Ovary (tissue), 9 donors: Measurements from ENCODE around the gene SLC16A5. TPM values are rescaled to one million over a fixed set of nuclear protein-coding genes. Genes with fewer than 3 reads are reported as not detected.

Experiments used
- DNase-seq, 5 donors: peaks; one replicate each; pipeline ENCODE4 v3.0.0-alpha.2; 2019 to 2020
- H3K27ac ChIP-seq, 2 donors: fragments of 200-600 bp; one replicate each; pipeline versions ENCODE4 v1.5.1 to v1.8.0; 2019 to 2022
- H3K27me3 ChIP-seq: fragments of 200-600 bp; one replicate; pipeline ENCODE4 v1.8.0; 2022
- H3K36me3 ChIP-seq: fragments of 200-600 bp; sonication (generic); one replicate; pipeline ENCODE4 v1.5.1; 2019
- H3K4me1 ChIP-seq: one replicate; pipeline ENCODE4 v1.8.1; 2013; ENCODE audit warnings: mild to moderate bottlenecking, moderate library complexity; ENCODE audit not compliant: insufficient read depth
- H3K4me3 ChIP-seq: fragments of 200-600 bp; sonication (generic); one replicate; pipeline ENCODE4 v1.5.1; 2017
- H3K9me3 ChIP-seq, 2 donors: fragments of 200-600 bp in 1 of 2; sonication (generic) in 1 of 2; one replicate each; pipeline versions ENCODE4 v1.5.1 to v1.8.1; 2013 to 2019; ENCODE audit warnings: mild to moderate bottlenecking in 1 of 2, moderate library complexity in 1 of 2
- EP300 ChIP-seq: sonication (generic); formaldehyde crosslinking; IDR thresholded peaks from one replicate; pipeline ENCODE4 v1.6.1; 2017; ENCODE audit warnings: antibody characterized with exemption
- POLR2A ChIP-seq: fragments of 450-650 bp; IDR thresholded peaks from one replicate; pipeline ENCODE4 v1.6.1; 2017; ENCODE audit warnings: antibody characterized with exemption, mild to moderate bottlenecking, moderate library complexity
- WGBS, 3 donors: extraction: QIAGEN DNeasy Blood & Tissue Kit in 1 of 3; methylation state at CpG; one replicate each; pipeline versions ENCODE4 v1.1.5 to v1.1.7; 2013 to 2017; 5-methylcytosine and 5-hydroxymethylcytosine counted together
- intact Hi-C, 4 donors: fragments of 100-400 bp; cut with DNase I; formaldehyde crosslinking; loops; one replicate each; pipeline versions ENCODE4 v1.11.0 to v1.15.1; 2022 to 2023
- polyA plus RNA-seq, 2 donors: library from polyadenylated mRNA; stranded (reverse); fragments of 200-250 nt in 1 of 2; fragments of 350-450 nt in 1 of 2; fragmentation: Illumina TruSeq in 1 of 2; extraction: RNeasy Lipid Tissue Mini Kit (QIAGEN cat#74804) in 1 of 2; gene quantifications; one replicate each; pipeline ENCODE4 v1.2.3, GENCODE V29; 2013 to 2014
- total RNA-seq, 7 donors: library from RNA; depleted of rRNA in 2 of 7; stranded (reverse); fragments of >200 nt in 2 of 7; fragmentation: NEBNext Ultra II Directional in 3 of 7; extraction: Animal tissue kit (Norgen Biotek cat#: 25700) in 3 of 7; gene quantifications; one replicate each; pipeline versions ENCODE4 v1.1.0 to v1.2.4, GENCODE V29; 2016 to 2023
- TF ChIP-seq, protein P1 (sequence below), 3 donors: fragments of 450-650 bp in 2 of 3; fragments of 200-600 bp in 1 of 3; IDR thresholded peaks; one replicate each; pipeline versions ENCODE4 v1.5.1 to v1.8.0; 2016 to 2022; ENCODE audit warnings: antibody characterized with exemption in 3 of 3, mild to moderate bottlenecking in 1 of 3
- donor health status: DM: no; HTN: no; CAD: no; lungs with moderate emphysema.
- donor health status: DM: no; HTN: no; CAD: no.
- donor health status: Bipolar disorder and iron deficiency.
- donor health status: DM: yes; HTN: yes; CAD: no.
- donor health status: DM: no; HTN: no; CAD: no.
- donor health status: DM: yes; HTN: yes; CAD: no.

The SLC16A5 gene
- total and polyA plus RNA-seq, 9 donors = 2.0 to 20.6 (median 12.1) TPM

DNA sequence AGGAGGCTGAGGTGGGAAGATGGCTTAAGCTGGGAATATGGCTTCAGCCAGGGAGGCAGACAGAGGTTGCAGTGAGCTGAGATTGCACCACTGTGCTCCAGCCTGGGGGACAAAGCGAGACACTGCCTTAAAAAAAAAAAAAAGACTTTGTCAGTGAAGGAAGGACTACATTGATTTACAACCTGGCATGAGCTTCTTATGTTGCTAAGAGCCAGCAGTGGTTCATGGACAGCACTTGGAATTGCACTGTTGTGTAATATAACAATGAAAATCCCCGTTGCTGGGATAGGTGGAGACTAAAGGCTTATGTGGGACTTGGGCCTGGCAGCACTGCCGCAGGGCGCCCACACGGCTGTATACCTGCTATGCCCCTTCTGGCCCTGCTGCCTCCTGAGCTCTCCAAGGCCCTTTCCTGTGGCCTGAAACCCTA is 14.1 kb upstream of the SLC16A5 start:
- H3K27ac ChIP-seq = no peak overlapping the region
- no peaks in the 10 kb centered on the region for H3K9me3 ChIP-seq
- H3K36me3 ChIP-seq = no peaks in the 10 kb centered on the region
- 70 to 79% (median 79%) methylated on average over 5 of the region's 5 CpGs for WGBS, 3 donors
- no peaks in the 10 kb centered on the region for H3K27me3 ChIP-seq
- H3K4me3 ChIP-seq = no peak overlapping the region
- DNase-seq = no peak
- H3K4me1 ChIP-seq = peaks cover 5% of the 10 kb centered on the region
- intact Hi-C loops = no loop called here
- TF ChIP-seq POLR2A = no peak
- no peak for TF ChIP-seq EP300
- TF ChIP-seq, protein P1, sequence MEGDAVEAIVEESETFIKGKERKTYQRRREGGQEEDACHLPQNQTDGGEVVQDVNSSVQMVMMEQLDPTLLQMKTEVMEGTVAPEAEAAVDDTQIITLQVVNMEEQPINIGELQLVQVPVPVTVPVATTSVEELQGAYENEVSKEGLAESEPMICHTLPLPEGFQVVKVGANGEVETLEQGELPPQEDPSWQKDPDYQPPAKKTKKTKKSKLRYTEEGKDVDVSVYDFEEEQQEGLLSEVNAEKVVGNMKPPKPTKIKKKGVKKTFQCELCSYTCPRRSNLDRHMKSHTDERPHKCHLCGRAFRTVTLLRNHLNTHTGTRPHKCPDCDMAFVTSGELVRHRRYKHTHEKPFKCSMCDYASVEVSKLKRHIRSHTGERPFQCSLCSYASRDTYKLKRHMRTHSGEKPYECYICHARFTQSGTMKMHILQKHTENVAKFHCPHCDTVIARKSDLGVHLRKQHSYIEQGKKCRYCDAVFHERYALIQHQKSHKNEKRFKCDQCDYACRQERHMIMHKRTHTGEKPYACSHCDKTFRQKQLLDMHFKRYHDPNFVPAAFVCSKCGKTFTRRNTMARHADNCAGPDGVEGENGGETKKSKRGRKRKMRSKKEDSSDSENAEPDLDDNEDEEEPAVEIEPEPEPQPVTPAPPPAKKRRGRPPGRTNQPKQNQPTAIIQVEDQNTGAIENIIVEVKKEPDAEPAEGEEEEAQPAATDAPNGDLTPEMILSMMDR (IDR thresholded peaks at IDR 0.05) = no peak

DNA sequence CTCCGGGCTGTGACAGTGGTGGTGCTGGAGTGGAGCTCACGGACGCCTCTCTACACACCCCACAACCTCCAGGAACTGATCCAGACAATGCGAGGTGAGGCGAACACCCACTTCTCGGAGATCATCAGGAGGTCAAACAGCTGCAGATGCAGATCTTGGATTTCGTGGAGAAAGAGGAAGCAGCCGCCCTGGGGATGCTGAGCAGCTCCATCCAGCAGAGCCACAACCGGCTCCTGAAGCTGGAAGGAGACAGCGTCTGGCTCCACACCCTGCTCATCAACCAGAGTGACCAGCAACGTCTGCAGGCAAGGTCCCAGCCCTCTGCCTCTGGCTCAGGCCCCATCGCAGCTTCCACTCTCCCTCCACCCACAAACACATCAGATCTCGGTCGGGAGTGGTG is 13.2 kb upstream of the SLC16A5 start:
- WGBS, 3 donors = 84 to 91% (median 88%) methylated on average over 14 of the region's 14 CpGs
- intact Hi-C loops = no loop called here
- Histone ChIP-seq H3K27me3 (no peaks in the 10 kb centered on the region), H3K4me1 (peaks cover 5% of the 10 kb centered on the region), H3K4me3 (no peak overlapping the region), H3K9me3 (no peaks in the 10 kb centered on the region), H3K36me3 (no peaks in the 10 kb centered on the region), H3K27ac (no peak overlapping the region)
- TF ChIP-seq POLR2A (no peak), EP300 (no peak)
- TF ChIP-seq, protein P1 (IDR thresholded peaks at IDR 0.05) = no peak
- DNase-seq = no peak

DNA sequence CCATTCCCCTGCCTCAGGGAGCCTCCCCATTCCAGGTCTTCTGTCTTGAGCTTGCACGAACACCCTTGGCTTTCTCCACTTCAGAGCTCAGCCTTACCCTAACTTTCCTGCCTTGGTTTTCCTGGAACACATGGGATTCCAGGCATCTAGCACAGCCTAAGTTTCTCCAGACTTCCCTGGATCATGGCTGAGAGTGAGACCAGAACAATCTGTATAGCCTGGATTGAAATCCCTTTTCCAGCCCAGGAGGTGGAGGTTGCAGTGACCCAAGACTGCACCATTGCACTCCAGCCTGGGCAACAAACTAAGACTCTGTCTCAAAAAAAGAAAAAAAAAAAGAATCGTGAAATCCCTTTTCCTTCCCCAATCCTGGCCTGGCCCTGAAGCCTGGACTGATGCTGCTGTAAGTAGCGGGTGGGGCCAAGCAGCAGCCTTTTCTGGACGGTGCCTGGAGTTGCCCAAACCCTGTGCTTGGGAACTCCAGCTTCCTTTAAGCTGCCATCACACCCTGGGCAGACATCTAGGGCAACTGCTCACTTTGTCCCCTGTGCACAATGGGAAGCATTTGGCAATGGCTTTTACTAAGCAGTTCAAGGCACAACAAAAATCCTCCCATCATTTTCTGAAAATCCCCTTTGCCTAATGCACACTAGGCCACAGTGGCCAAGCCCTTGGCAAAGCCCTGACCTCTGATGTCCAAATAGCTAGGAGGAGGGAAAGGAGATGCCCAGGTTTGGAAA is 12.0 kb upstream of the SLC16A5 start:
- no peaks in the 10 kb centered on the region for H3K27me3 ChIP-seq
- TF ChIP-seq, protein P1 (IDR thresholded peaks at IDR 0.05) = no peak
- TF ChIP-seq EP300 = no peak
- no peak for TF ChIP-seq POLR2A
- DNase-seq = no peak
- peaks cover 5% of the 10 kb centered on the region for H3K4me1 ChIP-seq
- H3K9me3 ChIP-seq = no peaks in the 10 kb centered on the region
- no peaks in the 10 kb centered on the region for H3K36me3 ChIP-seq
- intact Hi-C loops = no loop called here
- WGBS, 3 donors = 54 to 56% (median 56%) methylated on average over 4 of the region's 4 CpGs
- H3K27ac ChIP-seq = no peak overlapping the region
- no peak overlapping the region for H3K4me3 ChIP-seq

DNA sequence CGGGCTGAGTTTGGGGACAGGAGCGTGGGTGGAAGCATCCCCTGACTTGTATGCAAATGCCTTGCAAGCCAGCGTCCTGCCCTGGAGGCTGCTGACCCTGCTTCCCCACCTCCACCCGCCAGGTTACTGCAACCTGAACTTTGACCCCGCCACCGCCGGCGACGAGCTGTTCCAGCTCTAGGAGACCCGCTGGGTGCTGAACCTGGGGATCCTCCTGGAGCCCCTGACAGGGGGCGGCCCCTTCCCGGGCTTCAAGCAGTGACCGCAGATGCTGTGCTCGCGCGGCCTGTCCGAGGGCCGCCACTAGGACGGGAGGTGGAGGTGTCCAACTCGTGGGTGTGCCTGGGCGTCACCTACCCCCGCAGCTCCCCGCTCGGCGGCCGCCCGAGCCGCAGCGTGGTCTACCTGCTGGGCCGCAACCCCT is 10.7 kb upstream of the SLC16A5 start:
- intact Hi-C loops = no loop called here
- Histone ChIP-seq H3K4me3 (peak overlapping the region; percentile 39), H3K4me1 (peaks cover 5% of the 10 kb centered on the region), H3K27me3 (no peaks in the 10 kb centered on the region), H3K9me3 (no peaks in the 10 kb centered on the region), H3K27ac (peak overlapping the region; percentile 20 to 44), H3K36me3 (no peaks in the 10 kb centered on the region)
- no peak for TF ChIP-seq EP300
- no peak for TF ChIP-seq POLR2A
- TF ChIP-seq, protein P1 (IDR thresholded peaks at IDR 0.05) = no peak
- 22 to 93% (median 23%) methylated on average over 4 to 30 of the region's 30 CpGs for WGBS, 3 donors
- peak in 1 of 5 donors; percentile 44 for DNase-seq
